Gastroesophageal sphincter (tissue), 3 donors: Measurements from ENCODE around the gene KRT82.

Source experiments
- CTCF ChIP-seq, 4 experiments: fragments of 200-600 bp in 2 of 4; fragments of 450-650 bp in 2 of 4; sonication (generic) in 1 of 4; IDR thresholded peaks; one replicate each; pipeline ENCODE4 v1.5.1; 2017 to 2019; ENCODE audit warnings: antibody characterized with exemption in 4 of 4, mild to moderate bottlenecking in 2 of 4, moderate library complexity in 2 of 4
- EP300 ChIP-seq: sonication (generic); formaldehyde crosslinking; IDR thresholded peaks from one replicate; pipeline ENCODE4 v1.6.1; 2017; ENCODE audit warnings: antibody characterized with exemption, mild to moderate bottlenecking
- POLR2A ChIP-seq, 2 donors: fragments of 450-650 bp; IDR thresholded peaks; one replicate each; pipeline ENCODE4 v1.6.1; 2017; ENCODE audit warnings: antibody characterized with exemption in 2 of 2, mild to moderate bottlenecking in 2 of 2, moderate library complexity in 1 of 2

DNA sequence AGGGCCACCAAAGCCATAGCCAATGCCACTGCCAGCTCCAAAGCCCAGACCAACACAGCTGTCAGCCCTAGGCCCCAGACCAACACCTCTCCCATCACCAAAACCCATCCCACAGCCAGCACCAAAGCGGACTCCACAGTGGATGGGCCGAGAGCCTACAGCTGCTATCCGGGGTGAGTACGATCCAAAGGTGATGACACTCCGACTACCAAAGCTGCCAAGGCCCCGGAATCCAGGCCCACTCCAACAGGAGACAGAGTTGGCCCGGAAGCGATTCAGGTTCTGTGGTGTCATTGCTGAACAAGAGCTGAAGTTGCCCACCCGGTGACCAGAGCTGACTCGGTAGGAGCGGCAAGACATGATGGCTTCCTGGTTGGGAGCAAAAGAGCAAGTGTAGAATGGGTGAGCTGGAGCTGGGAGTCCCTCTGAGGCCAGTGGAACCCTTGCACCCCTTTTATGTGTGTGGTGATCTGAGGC is 20.9 kb downstream of the KRT82 start, which contains the start of gene KRT84:
- no peak for TF ChIP-seq POLR2A (IDR thresholded peaks at IDR 0.05)
- TF ChIP-seq CTCF (IDR thresholded peaks at IDR 0.05) = no peak
- TF ChIP-seq EP300 = no peak
